Measurements from ENCODE around the gene RCAN3. TPM values are rescaled to one million over a fixed set of nuclear protein-coding genes. Genes with fewer than 3 reads are reported as not detected.
"Not testable (repeated sequence)": the region's sequence is repeated elsewhere in the genome, so short reads cannot be mapped to it uniquely, and the experiment has no call there.

The RCAN3 gene
- total RNA-seq, 1 experiment from 2014 or later = 16.7 TPM

DNA sequence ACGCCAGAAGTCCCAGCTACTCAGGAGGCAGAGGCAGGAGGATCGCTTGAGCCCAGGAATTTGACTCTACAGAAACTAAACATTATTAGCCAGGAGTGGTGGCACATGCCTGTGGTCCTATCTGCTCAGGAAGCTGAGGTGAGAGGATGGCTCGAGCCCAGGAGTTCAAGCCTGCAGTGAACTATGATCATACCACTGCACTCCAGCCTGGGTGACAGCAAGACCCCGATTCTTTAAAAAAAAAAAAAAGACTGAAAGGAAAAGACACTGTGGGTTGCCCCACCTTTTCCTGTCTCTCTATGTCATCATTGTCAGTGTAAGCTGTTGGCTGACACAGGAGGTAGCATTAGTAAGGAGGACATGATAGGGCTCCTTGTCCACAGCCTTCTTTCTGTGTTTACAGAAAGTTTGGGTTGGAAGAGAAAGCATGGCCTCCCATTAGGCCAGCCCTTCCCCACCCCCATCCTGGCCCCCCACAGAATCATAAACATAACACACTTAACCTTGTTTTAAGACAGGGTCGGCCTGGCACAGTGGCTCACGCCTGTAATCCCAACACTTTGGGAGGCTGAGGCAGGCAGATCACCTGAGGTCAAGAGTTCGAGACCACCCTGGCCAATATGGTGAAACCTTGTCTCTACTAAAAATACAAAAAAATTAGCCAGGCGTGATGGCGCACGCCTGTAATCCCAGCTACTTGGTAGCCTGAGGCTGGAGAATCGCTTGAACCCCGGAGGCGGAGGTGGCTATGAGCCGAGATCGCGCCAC lies 20.6 kb upstream of the RCAN3 start:
- in situ Hi-C loops (cut with HindIII; ENCODE audit: low sequenced_read_pairs) = no loop called here
- DNase-seq (ENCODE audit: low spot score) = no peak

DNA sequence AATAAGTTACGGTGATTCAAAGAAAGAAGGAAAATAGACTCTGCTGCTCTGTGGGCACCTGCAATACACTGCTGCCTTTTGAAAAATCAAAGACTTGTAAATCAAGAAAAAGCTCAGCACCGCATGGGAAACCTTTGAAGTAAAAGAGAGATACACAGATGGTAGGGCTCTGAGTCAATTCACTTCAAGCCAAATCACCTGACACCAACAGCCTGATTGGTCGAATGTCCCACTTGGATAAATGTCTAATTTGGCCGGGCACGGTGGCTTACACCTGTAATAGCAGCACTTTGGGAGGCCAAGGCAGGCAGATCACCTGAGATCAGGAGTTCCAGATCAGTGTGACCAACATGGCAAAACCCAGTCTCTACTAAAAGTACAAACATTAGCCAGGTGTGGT lies 19.2 kb upstream of the RCAN3 start:
- in situ Hi-C loops (cut with HindIII; ENCODE audit: low sequenced_read_pairs) = no loop called here
- DNase-seq (ENCODE audit: low spot score) = no peak

DNA sequence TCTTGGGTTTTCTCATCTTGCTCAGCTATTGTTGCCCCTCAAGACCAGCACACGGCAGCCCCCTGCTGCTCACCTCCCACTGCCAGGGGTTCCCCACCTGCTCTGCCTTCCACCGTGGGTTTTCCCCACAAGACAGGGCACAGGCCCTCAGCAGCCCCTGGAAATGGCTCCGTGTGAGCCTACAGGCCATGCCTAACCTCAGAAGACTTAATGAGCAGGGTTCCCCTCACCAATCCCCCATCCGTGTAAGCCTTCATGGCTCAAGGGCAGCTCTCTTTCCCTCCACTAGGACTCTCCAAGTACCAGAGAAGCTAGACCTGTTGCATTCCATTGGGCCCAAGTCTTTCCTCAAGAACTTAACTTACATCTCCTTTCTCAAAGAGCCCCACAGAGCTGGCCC lies 18.4 kb upstream of the RCAN3 start:
- DNase-seq (ENCODE audit: low spot score) = no peak
- in situ Hi-C loops (cut with HindIII; ENCODE audit: low sequenced_read_pairs) = no loop called here

DNA sequence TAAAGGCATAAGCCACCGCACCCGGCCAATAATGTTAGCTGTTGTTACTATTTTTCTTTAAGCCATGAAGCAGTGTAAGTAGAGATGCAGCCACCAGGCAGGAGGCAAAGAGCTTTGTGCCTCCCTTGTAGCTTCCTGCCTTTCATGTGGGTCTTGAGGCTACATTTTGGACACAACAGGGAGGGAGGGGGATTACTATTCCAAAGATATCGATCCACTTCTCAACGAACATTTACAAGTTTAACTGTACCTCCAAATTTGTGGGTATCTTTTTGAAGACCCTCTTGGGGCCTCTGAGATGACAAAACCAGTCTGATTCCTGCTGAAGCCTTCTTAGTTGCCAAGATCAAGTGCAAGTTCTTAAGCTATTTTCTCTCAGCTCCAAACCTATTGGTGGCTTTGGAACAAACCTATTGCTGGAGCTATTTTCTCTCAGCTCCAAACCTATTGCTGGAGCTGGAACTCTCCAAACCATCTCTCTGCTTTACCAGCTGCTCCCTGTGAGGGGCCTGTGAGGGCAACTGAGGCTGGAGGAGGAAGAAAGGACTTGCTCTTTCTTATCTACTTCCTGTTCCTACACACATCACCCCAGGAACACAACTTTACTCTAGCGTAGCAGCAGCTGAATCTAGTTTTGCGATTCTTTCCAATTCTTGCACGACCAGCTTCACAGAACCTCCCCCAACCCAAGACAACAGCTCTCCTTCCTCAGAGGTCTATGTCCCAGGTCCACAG lies 16.1 kb upstream of the RCAN3 start:
- no peak for DNase-seq (ENCODE audit: low spot score)
- in situ Hi-C loops (cut with HindIII; ENCODE audit: low sequenced_read_pairs) = no loop called here

DNA sequence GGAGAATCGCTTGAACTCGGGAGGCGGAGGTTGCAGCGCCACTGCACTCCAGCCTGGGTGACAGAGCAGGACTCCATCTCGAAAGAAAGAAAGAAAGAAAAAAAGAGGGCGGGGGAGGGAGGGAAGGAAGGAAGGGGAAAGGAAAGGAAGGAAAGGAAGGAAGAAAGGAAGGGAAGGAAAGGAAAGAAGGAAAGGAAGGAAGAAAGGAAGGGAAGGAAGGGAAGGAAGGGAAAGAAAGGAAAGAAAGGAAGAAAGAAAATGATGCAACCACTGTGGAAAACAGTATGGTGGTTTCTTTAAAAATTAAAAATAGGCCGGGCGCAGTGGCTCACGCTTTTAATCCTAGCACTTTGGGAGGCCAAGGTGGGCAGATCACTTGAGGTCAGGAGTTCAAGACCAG lies 15.2 kb upstream of the RCAN3 start:
- DNase-seq (ENCODE audit: low spot score) = no peak
- in situ Hi-C loops (cut with HindIII; ENCODE audit: low sequenced_read_pairs) = no loop called here

DNA sequence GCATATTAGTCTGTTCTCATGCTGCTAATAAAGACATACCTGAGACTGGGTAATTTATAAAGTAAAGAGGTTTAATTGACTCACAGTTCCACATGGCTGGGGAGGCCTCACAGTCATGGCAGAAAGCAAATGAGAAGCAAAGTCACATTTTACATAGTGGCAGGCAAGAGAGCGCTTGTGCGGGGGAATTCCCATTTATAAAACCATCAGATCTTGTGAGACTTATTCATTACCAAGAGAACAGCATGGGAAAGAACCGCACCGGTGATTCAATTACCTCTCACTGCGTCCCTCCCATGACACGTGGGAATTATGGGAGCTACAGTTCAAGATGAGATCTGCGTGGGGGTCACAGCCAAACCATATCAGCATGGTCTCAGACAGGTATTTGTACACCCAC lies 14.5 kb upstream of the RCAN3 start:
- DNase-seq (ENCODE audit: low spot score); in situ Hi-C loops (cut with HindIII; ENCODE audit: low sequenced_read_pairs): not testable (repeated sequence)

DNA sequence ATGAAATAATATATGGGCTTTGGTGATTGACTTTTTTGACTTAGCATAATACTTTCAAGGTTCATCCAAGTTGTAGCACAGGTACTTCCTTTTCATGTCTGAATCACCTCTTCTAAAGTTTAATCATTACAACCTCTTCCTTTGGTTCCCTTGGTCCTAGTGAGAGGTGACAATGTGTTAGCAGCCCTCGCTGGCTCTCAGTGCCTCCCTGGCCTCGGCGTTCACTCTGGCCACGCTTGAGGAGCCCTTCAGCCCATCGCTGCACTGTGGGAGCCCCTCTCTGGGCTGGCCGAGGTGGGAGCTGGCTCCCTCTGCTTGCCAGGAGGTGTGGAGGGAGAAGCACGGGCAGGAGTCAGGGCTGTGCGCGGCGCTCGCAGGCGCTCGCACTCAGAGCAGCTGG lies 13.0 kb upstream of the RCAN3 start:
- in situ Hi-C loops (cut with HindIII; ENCODE audit: low sequenced_read_pairs) = no loop called here

DNA sequence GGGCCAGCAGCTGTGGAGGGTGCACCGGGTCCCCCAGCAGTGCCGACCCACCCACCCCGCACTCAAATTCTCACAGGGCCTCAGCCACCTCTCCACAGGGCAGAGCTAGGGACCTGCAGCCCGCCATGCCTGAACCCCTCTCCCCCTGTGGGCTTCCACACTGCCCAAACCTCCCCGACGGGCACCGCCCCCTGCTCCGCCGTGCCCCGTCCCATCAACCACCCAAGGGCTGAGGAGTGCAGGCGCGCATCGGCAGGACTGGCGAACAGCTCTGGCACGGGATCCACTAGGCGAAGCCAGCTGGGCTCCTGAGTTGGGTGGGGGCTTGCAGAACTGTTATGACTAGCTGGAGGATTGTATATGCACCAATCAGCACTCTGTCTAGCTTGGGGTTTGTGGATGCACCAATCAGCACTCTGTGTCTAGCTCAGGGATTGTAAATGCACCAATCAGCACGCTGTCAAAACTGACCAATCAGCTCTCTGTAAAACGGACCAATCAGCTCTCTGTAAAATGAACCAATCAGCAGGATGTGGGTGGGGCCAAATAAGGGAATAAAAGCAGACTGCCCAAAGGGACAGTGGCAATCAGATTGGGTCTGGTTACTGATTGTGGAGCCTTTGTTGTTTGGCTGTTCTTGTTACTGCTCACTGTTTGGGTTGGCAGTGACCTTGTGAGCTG lies 12.4 kb upstream of the RCAN3 start:
- DNase-seq (ENCODE audit: low spot score) = no peak

More for the DNA sequence above, 13.0 kb upstream of the RCAN3 start:
- no peak for DNase-seq (ENCODE audit: low spot score)

DNA sequence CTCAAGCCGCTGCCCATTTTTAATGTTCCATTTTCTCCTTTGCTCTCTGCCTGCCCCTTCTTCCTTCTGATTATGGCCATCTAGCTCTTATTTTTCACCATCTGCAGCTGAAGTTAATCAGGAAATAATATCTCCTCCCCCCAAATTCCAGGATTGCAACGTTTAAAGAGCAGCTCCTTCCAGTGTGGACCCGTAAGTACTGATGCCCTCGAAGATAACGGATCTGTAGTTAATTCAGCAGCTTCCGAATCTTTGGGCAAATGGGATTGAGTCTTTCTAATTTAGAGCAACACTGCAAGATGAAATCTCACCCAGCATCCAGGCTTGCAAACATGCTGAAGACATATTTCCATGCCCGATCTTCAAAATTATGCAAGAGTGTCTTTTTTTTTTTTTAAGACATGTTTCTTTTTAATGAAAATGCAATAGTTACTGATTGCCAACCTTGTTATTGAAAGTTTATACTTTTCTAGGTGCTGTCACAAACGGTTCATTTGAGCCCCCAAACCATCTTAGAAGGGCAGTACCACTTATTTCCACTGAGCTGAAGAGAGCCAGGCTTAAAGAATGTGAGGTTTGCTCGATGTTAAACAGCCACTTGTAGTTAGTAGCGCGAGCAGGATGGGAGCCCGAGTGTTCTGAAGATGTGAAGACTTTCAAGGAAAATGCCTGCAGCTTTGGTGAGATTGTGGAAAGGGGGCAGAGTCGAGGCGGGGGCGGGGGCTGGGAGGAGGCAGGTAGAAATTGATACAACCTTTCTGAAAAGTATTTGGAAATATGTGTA lies 10.9 kb upstream of the RCAN3 start:
- in situ Hi-C loops (cut with HindIII; ENCODE audit: low sequenced_read_pairs) = no loop called here
- DNase-seq (ENCODE audit: low spot score) = no peak

More for the DNA sequence above, 12.4 kb upstream of the RCAN3 start:
- in situ Hi-C loops (cut with HindIII; ENCODE audit: low sequenced_read_pairs) = no loop called here

DNA sequence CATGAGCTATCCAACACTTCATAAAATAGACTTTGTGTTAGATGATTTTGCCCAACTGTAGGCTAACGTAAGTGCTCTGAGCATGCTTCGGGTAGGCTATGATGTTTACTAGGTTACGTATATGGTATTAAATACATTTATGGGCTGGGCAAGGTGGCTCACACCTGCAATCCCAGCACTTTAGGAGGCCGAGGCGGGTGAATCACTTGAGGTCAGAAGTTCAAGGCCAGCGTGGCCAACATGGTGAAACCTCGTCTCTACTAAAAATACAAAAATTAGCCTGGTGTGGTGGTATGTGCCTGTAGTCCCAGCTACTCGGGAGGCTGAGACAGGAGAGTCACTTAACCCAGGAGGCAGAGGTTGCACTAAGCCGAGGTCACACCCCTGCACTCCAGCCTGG lies 9.7 kb upstream of the RCAN3 start:
- DNase-seq (ENCODE audit: low spot score); in situ Hi-C loops (cut with HindIII; ENCODE audit: low sequenced_read_pairs): not testable (repeated sequence)

DNA sequence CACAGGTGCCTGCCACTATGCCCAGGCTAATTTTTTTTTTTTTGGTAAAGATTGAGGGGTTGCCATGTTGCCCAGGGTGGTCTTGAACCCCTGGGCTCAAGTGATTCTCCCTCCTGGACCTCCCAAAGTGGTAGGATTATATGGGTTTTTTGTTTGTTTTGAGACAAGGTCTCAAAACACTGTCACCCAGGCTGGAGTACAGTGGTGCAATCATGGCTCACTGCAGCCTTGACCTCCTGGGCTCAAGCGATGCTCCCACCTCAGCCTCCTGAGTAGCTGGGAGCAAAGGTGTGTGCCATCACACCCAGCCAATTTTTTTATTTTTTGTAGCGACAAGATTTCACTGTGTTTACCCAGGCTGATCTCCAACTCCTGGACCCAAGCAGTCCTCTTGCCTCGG lies 8.9 kb upstream of the RCAN3 start:
- in situ Hi-C loops (cut with HindIII; ENCODE audit: low sequenced_read_pairs) = no loop called here
- no peak for DNase-seq (ENCODE audit: low spot score)

DNA sequence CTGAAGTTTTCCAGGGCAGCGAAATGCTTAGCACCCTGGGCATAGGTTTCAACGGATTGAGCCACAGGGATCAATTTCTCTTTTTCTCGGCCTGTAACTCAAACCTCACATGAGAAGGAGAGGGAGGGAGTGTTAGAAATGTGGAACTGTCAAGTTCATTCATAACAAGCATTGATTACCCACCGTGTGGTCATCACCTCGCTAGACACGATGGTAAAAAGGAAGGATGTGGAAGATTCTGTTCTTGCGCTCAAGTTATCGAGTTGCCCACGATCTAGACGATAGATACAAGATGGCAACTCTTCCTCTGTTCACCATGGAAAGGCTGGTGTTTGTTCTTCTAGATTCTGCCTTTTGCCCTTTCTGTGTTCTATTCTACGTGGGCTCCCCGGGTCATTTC lies 4.0 kb upstream of the RCAN3 start:
- no peak for DNase-seq (ENCODE audit: low spot score)
- in situ Hi-C loops (cut with HindIII; ENCODE audit: low sequenced_read_pairs) = no loop called here

DNA sequence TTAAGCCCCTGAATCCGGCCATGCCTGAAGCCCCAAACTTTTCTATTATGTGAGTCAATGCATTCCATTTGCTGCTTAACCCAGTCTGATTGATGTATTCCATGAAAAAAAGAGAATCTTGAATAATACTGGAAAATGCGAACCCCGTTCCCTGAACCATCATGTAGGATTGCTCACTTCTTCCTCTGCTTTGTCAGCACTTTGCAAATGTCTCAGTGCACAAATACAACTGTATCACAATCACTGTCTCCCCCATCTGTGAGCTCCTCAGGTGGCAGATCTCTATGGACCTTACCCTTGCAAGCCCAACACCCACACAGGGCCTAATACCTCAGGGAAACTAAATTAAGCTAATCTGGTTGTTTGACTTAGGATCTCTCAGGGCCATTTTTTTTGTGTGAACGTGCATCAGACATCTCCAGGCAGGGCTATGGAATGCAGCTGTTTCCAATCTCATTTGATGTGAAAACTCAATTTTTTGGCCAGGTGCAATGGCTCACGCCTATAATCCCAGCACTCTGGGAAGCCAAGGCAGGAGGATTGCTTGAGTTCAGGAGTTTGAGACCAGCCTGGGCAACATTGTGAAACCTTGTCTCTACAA lies 2.1 kb upstream of the RCAN3 start:
- in situ Hi-C loops (cut with HindIII; ENCODE audit: low sequenced_read_pairs) = no loop called here
- no peak for DNase-seq (ENCODE audit: low spot score)

DNA sequence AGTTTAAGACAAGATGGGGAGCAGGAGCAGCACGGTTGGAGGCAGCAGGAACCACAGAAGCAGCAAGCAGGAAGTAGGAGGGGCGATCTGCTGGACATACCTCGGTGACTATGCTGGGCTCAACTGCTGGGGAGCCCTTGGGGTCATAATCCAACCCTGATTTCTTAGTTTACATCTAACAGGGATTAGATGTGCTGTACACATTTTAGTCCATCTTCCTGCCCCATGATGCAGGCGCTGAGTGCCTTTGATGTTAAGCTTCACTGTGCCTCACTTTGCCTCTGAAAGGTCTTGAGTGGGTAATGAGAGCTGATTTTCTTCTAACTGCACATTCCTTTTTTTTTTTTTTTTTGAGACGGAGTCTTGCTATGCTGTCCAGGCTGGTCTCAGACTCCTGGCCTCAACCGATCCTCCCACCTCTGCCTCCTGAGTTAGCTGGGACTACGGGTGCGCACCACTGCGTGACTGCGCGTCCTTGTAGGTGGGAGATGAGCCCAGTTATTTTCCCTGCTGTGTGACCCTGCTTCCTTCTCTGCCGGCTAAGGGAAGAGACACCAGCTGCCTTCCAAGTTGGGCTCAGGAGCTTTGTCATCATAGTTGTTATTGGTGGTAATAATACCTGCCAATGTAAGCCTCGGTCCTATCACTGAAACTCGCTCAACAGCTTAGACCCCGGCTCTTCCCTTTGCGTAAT lies 1.1 kb upstream of the RCAN3 start:
- DNase-seq (ENCODE audit: low spot score) = no peak
- in situ Hi-C loops (cut with HindIII; ENCODE audit: low sequenced_read_pairs) = no loop called here

DNA sequence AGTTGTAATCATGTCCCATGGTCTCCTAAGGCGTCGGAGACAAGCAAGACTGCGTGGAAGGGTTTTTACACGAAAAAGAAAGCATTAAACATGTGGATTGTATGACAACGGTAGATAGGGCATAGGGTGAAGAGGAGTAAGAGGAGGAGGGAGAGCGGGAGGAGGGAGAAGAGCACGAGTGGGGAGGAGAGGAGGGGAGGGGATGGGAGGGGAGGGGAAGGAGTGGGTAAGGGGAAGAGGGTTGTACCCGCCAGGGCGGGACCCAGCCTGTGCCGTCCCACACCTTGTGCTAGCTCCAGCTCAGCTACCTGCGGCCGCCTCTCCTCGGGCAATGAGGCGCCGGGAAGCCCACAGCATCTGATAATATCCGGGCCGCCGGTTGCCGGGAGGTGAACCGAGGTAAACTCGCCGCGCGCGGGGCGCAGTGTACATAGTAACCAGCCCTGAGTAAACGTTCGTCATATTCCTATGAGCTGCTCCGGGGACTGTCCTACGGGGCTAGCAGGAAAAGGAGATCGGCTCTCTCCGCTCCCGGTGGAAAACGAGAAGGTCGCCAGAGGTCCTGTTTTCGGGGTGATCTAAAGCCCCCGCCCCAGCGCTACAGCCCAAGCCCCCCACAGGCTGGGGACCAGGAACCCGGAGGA lies 449 bp upstream of the RCAN3 start:
- in situ Hi-C loops (cut with HindIII; ENCODE audit: low sequenced_read_pairs) = no loop called here
- DNase-seq (ENCODE audit: low spot score) = peak; percentile 73

DNA sequence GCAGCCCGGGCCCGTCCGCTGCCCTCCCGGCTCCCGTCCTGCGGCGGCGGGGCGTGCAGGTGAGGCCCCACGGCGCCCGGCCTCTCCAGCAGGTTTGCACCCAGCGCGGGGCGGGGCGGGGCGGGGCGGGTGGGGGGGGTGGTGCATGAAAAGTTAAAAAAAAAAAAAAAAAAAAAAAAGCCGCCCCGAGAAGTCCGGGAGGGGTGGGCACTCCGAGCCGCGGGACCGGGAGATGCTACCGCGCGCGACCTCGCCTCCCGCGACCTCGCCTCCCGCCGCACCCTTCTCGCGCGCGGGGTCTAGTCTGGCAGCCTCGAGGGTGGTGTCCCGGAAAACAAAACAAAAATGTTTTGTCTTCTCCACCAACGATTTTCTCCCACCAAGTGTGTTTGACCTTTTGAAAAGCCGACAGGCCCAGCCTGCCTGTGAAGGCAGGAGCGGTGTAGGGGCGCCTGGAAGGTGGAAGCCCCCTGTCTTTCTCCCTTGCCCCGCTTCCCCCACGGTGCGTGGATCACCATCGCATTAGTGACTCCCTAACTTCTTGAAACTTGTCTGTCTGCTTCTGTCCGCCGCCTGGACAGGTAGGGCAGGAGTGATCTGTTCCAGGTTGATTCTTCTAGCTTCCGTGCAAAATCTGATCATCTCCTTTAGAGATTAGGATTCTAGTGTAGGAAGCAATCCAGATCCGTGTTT lies 569 bp downstream of the RCAN3 start:
- peak; percentile 52 for DNase-seq (ENCODE audit: low spot score)
- in situ Hi-C loops (cut with HindIII; ENCODE audit: low sequenced_read_pairs) = no loop called here

DNA sequence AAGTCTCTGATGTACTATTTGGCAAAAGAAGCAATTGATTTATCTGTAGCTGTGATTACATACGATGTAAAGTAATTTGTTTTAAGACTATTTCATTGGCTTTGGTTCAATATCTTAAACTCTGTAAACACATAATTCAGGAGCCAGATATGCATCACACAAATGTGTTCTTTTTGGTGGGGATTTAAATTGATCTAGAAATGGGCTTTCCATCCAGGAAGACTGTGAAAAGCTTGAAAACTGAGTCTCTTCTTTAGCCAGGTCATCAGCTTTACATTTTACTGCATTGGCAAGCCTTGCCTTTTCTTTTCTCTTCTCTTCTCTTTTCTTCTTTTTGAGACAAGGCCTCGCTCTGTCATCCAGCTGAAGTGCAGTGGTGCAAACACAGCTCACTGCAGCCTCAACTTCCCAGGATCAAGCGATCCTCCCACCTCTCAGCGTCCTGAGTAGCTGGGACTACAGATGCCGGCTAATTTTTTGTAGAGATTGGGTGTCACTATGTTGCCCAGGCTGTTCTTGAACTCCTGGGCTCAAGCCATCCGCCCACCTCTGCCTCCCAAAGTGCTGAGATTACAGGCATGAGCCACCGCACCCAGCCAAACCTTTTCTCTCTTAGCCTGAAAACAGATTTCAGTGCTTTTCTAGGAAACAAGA lies 1.4 kb downstream of the RCAN3 start:
- in situ Hi-C loops (cut with HindIII; ENCODE audit: low sequenced_read_pairs) = no loop called here
- DNase-seq (ENCODE audit: low spot score) = peak; percentile 57
